ENCODE measurements around the gene JOSD2. TPM values are rescaled to one million over a fixed set of nuclear protein-coding genes. Genes with fewer than 3 reads are reported as not detected.

Gene JOSD2
- total and polyA plus RNA-seq, 2 donors (not counting 1 experiment from before 2014, with no cell fraction given): 25.0 to 32.8 TPM

GRCh38 chr19:50553134-50553703 is 42.2 kb upstream of the JOSD2 start:
- H3K27me3 Mint-ChIP-seq: peaks cover 63% of the 10 kb centered on the region
- intact Hi-C loops (cut with micrococcal nuclease): no loop called here
- no peak for ATAC-seq (ENCODE audit: low read depth)

GRCh38 chr19:50552540-50552939 is 41.5 kb upstream of the JOSD2 start:
- Histone ChIP-seq H3K27me3 (replicated peaks in 1 of 4; ENCODE audit: control extremely low read depth in 1 of 4, control insufficient read depth in 3 of 4, insufficient read depth in 4 of 4, low read length in 3 of 4) (peaks cover 0 to 67% (median 13%) of the 10 kb centered on the region in 4 experiments), H3K4me3 (ENCODE audit: control extremely low read depth in 1 of 5, extremely low read depth in 1 of 5, insufficient read depth in 1 of 5, low read depth in 2 of 5, low read length in 4 of 5) (no peak overlapping the region), H3K79me2 (ENCODE audit: control insufficient read depth, insufficient read depth, low read length) (no peaks in the 10 kb centered on the region), H3K9ac (ENCODE audit: low read length) (no peak overlapping the region), H3K4me1 (ENCODE audit: control insufficient read depth in 2 of 2, insufficient read depth in 2 of 2, low read length in 2 of 2) (peaks cover 13 to 14% of the 10 kb centered on the region in 2 donors), H4K20me1 (ENCODE audit: control insufficient read depth, insufficient read depth, low read length, poor library complexity, severe bottlenecking) (no peaks in the 10 kb centered on the region), H3K4me2 (replicated peaks; ENCODE audit: low read depth, low read length, poor library complexity, severe bottlenecking) (no peak overlapping the region), H2AFZ (ENCODE audit: insufficient read depth, low read depth, low read length, poor library complexity, severe bottlenecking) (no peak overlapping the region), H3K9me3 (ENCODE audit: control extremely low read depth in 1 of 3, control insufficient read depth in 2 of 3, insufficient read depth in 1 of 3, low read length in 2 of 3) (peaks cover 0 to 17% (median 0%) of the 10 kb centered on the region in 3 donors), H3K27ac (ENCODE audit: low read length in 2 of 2) (no peak overlapping the region), H3K36me3 (replicated peaks in 1 of 2; ENCODE audit: control extremely low read depth in 1 of 2, control insufficient read depth in 1 of 2, extremely low read depth in 1 of 2, insufficient read depth in 2 of 2, low read length in 1 of 2) (no peaks in the 10 kb centered on the region)
- intact Hi-C loops (cut with micrococcal nuclease): no loop called here
- H3K27me3 Mint-ChIP-seq: peaks cover 59% of the 10 kb centered on the region
- peaks cover 5% of the 10 kb centered on the region for H3K4me1 Mint-ChIP-seq
- 81% methylated on average over 15 of the region's 15 CpGs for WGBS (ENCODE audit: insufficient coverage)
- no peaks in the 10 kb centered on the region for H3K9me3 Mint-ChIP-seq (ENCODE audit: insufficient read depth)
- H3K27ac Mint-ChIP-seq: no peak overlapping the region
- TF ChIP-seq CTCF (IDR thresholded peaks at IDR 0.05) (no peak), EZH2 (IDR thresholded peaks at IDR 0.05; ENCODE audit: borderline replicate concordance, insufficient read depth, low read depth, low read length, poor library complexity, severe bottlenecking) (no peak)
- no peak overlapping the region for H3K4me3 Mint-ChIP-seq
- POLR2A ChIA-PET: no interaction called here
- no peak for ATAC-seq (ENCODE audit: low read depth)
- CTCF ChIA-PET: no interaction called here
- no peak for DNase-seq

More at GRCh38 chr19:50553134-50553703, 42.2 kb upstream of the JOSD2 start:
- no peak overlapping the region for H3K9ac ChIP-seq (ENCODE audit: low read length)
- no peak overlapping the region for H3K27ac ChIP-seq (ENCODE audit: low read length in 2 of 2)
- H3K4me3 Mint-ChIP-seq: no peak overlapping the region
- peaks cover 5% of the 10 kb centered on the region for H3K4me1 Mint-ChIP-seq
- peaks cover 0 to 69% (median 13%) of the 10 kb centered on the region in 4 experiments for H3K27me3 ChIP-seq (replicated peaks in 1 of 4; ENCODE audit: control extremely low read depth in 1 of 4, control insufficient read depth in 3 of 4, insufficient read depth in 4 of 4, low read length in 3 of 4)
- H3K79me2 ChIP-seq (ENCODE audit: control insufficient read depth, insufficient read depth, low read length): no peaks in the 10 kb centered on the region
- H3K4me2 ChIP-seq (replicated peaks; ENCODE audit: low read depth, low read length, poor library complexity, severe bottlenecking): no peak overlapping the region
- no peak overlapping the region for H3K27ac Mint-ChIP-seq
- POLR2A ChIA-PET: no interaction called here
- WGBS (ENCODE audit: insufficient coverage): 82% methylated on average over 19 of the region's 19 CpGs
- H3K9me3 Mint-ChIP-seq (ENCODE audit: insufficient read depth): no peaks in the 10 kb centered on the region
- DNase-seq: no peak
- no peaks in the 10 kb centered on the region for H4K20me1 ChIP-seq (ENCODE audit: control insufficient read depth, insufficient read depth, low read length, poor library complexity, severe bottlenecking)
- no peak for TF ChIP-seq EZH2 (IDR thresholded peaks at IDR 0.05; ENCODE audit: borderline replicate concordance, insufficient read depth, low read depth, low read length, poor library complexity, severe bottlenecking)
- no peak for TF ChIP-seq CTCF (IDR thresholded peaks at IDR 0.05)
- H3K4me3 ChIP-seq (ENCODE audit: control extremely low read depth in 1 of 5, extremely low read depth in 1 of 5, insufficient read depth in 1 of 5, low read depth in 2 of 5, low read length in 4 of 5): no peak overlapping the region
- H3K36me3 ChIP-seq (replicated peaks in 1 of 2; ENCODE audit: control extremely low read depth in 1 of 2, control insufficient read depth in 1 of 2, extremely low read depth in 1 of 2, insufficient read depth in 2 of 2, low read length in 1 of 2): no peaks in the 10 kb centered on the region
- CTCF ChIA-PET: no interaction called here
- H2AFZ ChIP-seq (ENCODE audit: insufficient read depth, low read depth, low read length, poor library complexity, severe bottlenecking): no peak overlapping the region
- H3K9me3 ChIP-seq (ENCODE audit: control extremely low read depth in 1 of 3, control insufficient read depth in 2 of 3, insufficient read depth in 1 of 3, low read length in 2 of 3): peaks cover 0 to 17% (median 0%) of the 10 kb centered on the region in 3 donors
- peaks cover 13 to 14% of the 10 kb centered on the region in 2 donors for H3K4me1 ChIP-seq (ENCODE audit: control insufficient read depth in 2 of 2, insufficient read depth in 2 of 2, low read length in 2 of 2)
